Measurements from ENCODE around the gene TNS1. TPM values are rescaled to one million over a fixed set of nuclear protein-coding genes. Genes with fewer than 3 reads are reported as not detected.

Gene TNS1
- total RNA-seq, 1 experiment from 2014 or later: 1.5 TPM

GRCh38 chr2:217998926-217999594 is 3.7 kb downstream of the TNS1 start:
- Histone ChIP-seq H3K79me2 (ENCODE audit: low read length) (no peaks in the 10 kb centered on the region), H3K27ac (ENCODE audit: low read length) (no peak overlapping the region), H3K4me1 (ENCODE audit: insufficient read depth, low read length) (peaks cover 21% of the 10 kb centered on the region), H3K9ac (ENCODE audit: low read length) (no peak overlapping the region), H3K36me3 (ENCODE audit: low read depth, low read length) (no peaks in the 10 kb centered on the region), H3F3A (ENCODE audit: low read length, unreplicated experiment) (no peaks in the 10 kb centered on the region), H3K27me3 (ENCODE audit: low read length) (peaks cover 25% of the 10 kb centered on the region), H4K20me1 (ENCODE audit: low read length) (no peaks in the 10 kb centered on the region), H3K9me2 (replicated peaks; ENCODE audit: low read length) (no peaks in the 10 kb centered on the region), H2AFZ (ENCODE audit: low read length) (no peak overlapping the region), H3K4me2 (ENCODE audit: low read length) (no peak overlapping the region), H3K9me3 (ENCODE audit: low read length) (no peaks in the 10 kb centered on the region), H3K4me3 (ENCODE audit: low read length) (no peak overlapping the region)
- ATAC-seq (no peak), DNase-seq (no peak)
- no TSS peak for BruUV-seq (replicated peaks)
- intact Hi-C loops (cut with micrococcal nuclease): no loop called here
- TF ChIP-seq EZH2phosphoT487 (IDR thresholded peaks at IDR 0.05; ENCODE audit: borderline replicate concordance, low read length): no peak
- no peak for TF ChIP-seq CTCF (conservative IDR thresholded peaks at IDR 0.05; ENCODE audit: low read depth, low read length)
- no peak for TF ChIP-seq EZH2 (IDR thresholded peaks at IDR 0.05; ENCODE audit: low read length, unreplicated experiment)
- ChIA-PET CTCF (no interaction called here), POLR2A (ENCODE audit: unreplicated experiment) (no interaction called here)

GRCh38 chr2:217997510-217997909 is 5.3 kb downstream of the TNS1 start:
- Histone ChIP-seq H3F3A (ENCODE audit: low read length, unreplicated experiment) (no peaks in the 10 kb centered on the region), H3K9me3 (ENCODE audit: low read length) (no peaks in the 10 kb centered on the region), H3K4me2 (ENCODE audit: low read length) (no peak overlapping the region), H4K20me1 (ENCODE audit: low read length) (no peaks in the 10 kb centered on the region), H3K27me3 (ENCODE audit: low read length) (peaks cover 25% of the 10 kb centered on the region), H3K36me3 (ENCODE audit: low read depth, low read length) (no peaks in the 10 kb centered on the region), H3K79me2 (ENCODE audit: low read length) (no peaks in the 10 kb centered on the region), H3K4me3 (ENCODE audit: low read length) (no peak overlapping the region), H3K27ac (ENCODE audit: low read length) (no peak overlapping the region), H3K9me2 (replicated peaks; ENCODE audit: low read length) (no peaks in the 10 kb centered on the region), H2AFZ (ENCODE audit: low read length) (no peak overlapping the region), H3K4me1 (ENCODE audit: insufficient read depth, low read length) (peaks cover 21% of the 10 kb centered on the region), H3K9ac (ENCODE audit: low read length) (no peak overlapping the region)
- CTCF ChIA-PET: no interaction called here
- no peak for ATAC-seq
- no peak for TF ChIP-seq EZH2phosphoT487 (IDR thresholded peaks at IDR 0.05; ENCODE audit: borderline replicate concordance, low read length)
- no peak for TF ChIP-seq EZH2 (IDR thresholded peaks at IDR 0.05; ENCODE audit: low read length, unreplicated experiment)
- no peak for TF ChIP-seq CTCF (conservative IDR thresholded peaks at IDR 0.05; ENCODE audit: low read depth, low read length)
- DNase-seq: no peak
- intact Hi-C loops (cut with micrococcal nuclease): no loop called here
- POLR2A ChIA-PET (ENCODE audit: unreplicated experiment): no interaction called here
- BruUV-seq (replicated peaks): no TSS peak

DNA sequence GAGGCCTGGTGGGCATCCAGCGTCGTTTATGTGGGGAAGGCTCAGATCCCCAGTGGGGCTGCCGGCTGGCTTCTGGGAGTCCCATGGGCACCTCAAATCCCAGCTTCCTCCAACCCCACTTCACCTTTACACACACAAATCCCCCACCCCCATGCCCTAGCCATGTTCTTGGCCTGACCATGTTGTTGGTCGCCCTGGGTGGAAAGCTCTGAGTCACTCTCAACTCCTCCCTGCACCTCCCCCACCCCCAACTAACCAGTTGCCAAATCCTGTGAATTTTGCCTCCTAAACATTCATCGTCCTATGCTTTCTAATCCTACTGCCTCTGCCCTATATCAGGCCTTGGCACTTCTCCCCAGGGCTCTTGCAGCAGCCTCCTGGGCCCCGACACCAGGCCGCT is 6.4 kb downstream of the TNS1 start:
- POLR2A ChIA-PET (ENCODE audit: unreplicated experiment): no interaction called here
- Histone ChIP-seq H2AFZ (ENCODE audit: low read length) (no peak overlapping the region), H3K4me1 (ENCODE audit: insufficient read depth, low read length) (peaks cover 21% of the 10 kb centered on the region)

More for the DNA sequence above, 6.4 kb downstream of the TNS1 start:
- H3K36me3 ChIP-seq (ENCODE audit: low read depth, low read length): no peaks in the 10 kb centered on the region
- no peaks in the 10 kb centered on the region for H3F3A ChIP-seq (ENCODE audit: low read length, unreplicated experiment)
- BruUV-seq (replicated peaks): no TSS peak
- no peaks in the 10 kb centered on the region for H3K79me2 ChIP-seq (ENCODE audit: low read length)
- no peaks in the 10 kb centered on the region for H3K9me2 ChIP-seq (replicated peaks; ENCODE audit: low read length)
- no peak overlapping the region for H3K9ac ChIP-seq (ENCODE audit: low read length)
- TF ChIP-seq CTCF (conservative IDR thresholded peaks at IDR 0.05; ENCODE audit: low read depth, low read length) (no peak), EZH2phosphoT487 (IDR thresholded peaks at IDR 0.05; ENCODE audit: borderline replicate concordance, low read length) (no peak), EZH2 (IDR thresholded peaks at IDR 0.05; ENCODE audit: low read length, unreplicated experiment) (no peak)
- ATAC-seq (no peak), DNase-seq (peak; percentile 55)
- H3K4me3 ChIP-seq (ENCODE audit: low read length): no peak overlapping the region
- peaks cover 25% of the 10 kb centered on the region; the same call in 1 of the 2 replicates for H3K27me3 ChIP-seq (ENCODE audit: low read length)
- peak overlapping the region; percentile 39; the same call in 1 of the 2 replicates for H3K4me2 ChIP-seq (ENCODE audit: low read length)
- intact Hi-C loops (cut with micrococcal nuclease): no loop called here
- no peaks in the 10 kb centered on the region for H4K20me1 ChIP-seq (ENCODE audit: low read length)
- H3K27ac ChIP-seq (ENCODE audit: low read length): no peak overlapping the region
- no peaks in the 10 kb centered on the region for H3K9me3 ChIP-seq (ENCODE audit: low read length)
- CTCF ChIA-PET: no interaction called here
